NCI-H1105 (cell line): ENCODE results near the gene TOLLIP.
"Not testable (repeated sequence)": the region's sequence is repeated elsewhere in the genome, so short reads cannot be mapped to it uniquely, and the experiment has no call there.

ENCODE experiments used
- DNase-seq: peaks from one replicate; lab custom pipeline; 2025; lab: John Stamatoyannopoulos, UW

TOLLIP gene

DNA sequence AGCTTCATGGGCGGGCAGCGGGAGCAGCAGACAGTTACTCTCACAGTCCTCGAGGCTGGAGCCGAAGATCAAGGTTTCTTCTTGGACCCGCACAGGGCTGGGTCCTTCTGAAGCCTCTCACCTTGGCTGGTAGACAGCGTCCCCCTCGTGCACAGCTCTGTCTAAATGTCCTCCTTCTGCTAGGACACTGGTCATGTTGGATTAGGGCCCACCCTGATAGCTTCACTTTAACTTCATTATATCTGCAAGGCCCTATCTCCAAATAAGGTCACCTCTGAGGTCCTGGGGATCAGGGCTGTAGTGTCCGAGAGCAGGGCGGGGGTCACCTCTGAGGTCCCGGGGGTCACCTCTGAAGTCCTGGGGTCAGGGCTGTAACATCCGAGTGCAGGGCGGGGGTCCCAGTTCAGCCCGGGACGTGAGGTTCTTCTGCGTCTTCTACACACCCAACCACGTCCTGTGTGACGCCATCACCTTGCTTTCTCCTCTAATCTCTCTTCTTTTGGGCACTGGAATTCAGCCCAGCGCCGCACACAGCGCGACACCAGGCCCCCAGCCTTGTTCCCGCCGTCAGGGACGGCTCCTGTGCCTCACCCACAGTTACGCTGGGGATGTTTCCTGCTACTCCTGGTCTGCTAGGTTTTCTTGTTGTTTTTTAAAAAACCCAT lies 34.1 kb upstream of the TOLLIP start:
- DNase-seq, result no peak

DNA sequence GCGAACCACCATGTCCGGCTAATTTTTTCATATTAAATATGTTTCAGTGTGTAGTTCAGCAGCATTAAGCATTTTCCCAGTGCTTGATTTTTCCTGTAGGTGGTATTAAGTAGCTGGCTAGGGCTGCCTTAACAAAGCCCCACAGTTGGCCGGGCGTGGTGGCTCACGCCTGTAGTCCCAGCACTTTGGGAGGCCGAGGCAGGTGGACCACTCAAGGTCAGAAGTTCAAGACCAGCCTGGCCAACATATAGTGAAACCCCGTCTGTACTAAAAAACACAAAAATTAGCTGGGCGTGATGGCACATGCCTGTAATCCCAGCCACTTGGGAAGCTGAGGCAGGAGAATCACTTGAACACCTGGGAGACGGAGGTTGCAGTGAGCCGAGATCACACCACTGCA lies 33.5 kb upstream of the TOLLIP start:
- DNase-seq, result no peak

DNA sequence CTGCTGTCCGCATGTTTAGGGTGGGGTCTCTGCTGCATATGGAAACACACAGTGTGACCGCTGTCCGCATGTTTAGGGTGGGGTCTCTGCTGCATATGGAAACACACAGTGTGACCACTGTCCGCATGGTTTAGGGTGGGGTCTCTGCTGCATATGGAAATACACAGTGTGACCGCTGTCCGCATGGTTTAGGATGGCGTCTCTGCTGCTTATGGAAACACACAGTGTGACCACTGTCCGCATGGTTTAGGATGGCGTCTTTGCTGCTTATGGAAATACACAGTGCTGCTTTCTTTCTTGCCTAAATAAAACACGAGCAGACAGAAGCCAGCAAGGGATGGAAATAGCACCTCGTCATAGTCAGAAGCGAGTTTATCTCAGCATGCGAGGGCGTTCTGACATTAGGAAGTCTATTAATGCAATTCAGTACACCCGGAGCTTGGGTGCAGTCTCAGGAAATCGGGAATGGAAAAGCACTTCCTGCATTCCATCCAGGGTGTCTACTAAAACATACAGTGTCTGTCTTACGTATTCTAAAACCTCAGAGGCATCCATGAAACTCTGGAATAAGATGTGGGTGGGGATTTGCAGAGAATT lies 32.6 kb upstream of the TOLLIP start:
- DNase-seq, result no peak

DNA sequence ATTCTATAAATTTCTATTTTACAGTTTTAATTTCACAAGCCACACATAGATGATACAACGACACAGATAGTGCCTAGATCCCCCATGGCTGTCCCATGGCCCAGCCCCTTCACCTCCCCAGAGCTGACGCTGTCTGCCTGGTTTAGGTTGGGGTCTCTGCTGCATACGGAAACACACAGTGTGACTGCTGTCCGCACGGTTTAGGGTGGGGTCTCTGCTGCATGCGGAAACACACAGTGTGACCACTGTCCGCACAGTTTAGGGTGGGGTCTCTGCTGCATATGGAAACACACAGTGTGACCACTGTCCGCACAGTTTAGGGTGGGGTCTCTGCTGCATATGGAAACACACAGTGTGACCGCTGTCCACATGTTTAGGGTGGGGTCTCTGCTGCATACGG lies 31.8 kb upstream of the TOLLIP start:
- DNase-seq, result not testable (repeated sequence)

DNA sequence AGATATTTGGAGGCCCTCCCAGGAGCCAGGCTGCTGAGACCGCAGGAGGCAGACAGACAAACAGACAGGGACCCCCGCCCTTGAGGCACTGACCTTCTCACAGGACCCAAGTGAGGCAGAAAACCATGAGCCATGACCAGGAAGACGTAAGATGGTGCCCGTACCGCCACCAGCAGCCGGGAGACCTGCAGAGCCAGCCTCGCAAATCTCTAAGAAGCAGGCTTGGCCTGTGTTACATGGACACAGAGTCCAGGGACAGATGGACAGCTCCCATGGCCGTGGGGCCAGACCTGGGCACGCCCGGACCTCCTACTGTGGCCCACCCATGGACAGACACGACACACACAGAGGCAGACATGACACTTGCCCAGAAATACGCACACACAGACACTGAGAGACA lies 30.7 kb upstream of the TOLLIP start:
- no peak for DNase-seq

DNA sequence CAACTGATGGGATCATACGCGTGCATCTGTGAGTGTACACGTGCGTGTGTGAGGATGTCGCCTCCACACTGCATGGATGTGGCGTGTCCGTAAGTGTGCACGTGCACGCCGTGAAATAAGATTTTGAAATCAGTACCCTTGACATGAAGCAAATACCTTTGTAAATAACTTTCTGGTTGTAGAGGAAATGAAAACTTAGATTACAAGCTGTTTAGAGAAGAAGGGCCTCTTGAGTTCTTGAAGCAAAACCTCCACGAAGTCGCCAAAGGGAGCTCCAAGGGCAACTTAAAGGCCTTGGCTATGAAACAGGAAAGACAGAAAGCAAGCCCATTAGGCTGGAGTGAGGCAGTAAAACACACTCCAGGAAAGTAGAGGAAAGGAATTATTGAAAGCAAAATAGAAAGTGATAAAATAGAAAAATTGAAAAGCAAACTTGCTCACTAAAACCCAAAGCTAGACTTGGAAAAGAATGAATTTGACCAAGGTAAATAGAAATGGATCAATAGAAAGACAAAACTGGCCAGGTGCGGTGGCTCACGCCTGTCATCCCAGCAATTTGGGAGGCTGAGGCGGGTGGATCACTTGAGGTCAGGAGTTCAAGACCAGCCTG lies 29.7 kb upstream of the TOLLIP start:
- no peak for DNase-seq

DNA sequence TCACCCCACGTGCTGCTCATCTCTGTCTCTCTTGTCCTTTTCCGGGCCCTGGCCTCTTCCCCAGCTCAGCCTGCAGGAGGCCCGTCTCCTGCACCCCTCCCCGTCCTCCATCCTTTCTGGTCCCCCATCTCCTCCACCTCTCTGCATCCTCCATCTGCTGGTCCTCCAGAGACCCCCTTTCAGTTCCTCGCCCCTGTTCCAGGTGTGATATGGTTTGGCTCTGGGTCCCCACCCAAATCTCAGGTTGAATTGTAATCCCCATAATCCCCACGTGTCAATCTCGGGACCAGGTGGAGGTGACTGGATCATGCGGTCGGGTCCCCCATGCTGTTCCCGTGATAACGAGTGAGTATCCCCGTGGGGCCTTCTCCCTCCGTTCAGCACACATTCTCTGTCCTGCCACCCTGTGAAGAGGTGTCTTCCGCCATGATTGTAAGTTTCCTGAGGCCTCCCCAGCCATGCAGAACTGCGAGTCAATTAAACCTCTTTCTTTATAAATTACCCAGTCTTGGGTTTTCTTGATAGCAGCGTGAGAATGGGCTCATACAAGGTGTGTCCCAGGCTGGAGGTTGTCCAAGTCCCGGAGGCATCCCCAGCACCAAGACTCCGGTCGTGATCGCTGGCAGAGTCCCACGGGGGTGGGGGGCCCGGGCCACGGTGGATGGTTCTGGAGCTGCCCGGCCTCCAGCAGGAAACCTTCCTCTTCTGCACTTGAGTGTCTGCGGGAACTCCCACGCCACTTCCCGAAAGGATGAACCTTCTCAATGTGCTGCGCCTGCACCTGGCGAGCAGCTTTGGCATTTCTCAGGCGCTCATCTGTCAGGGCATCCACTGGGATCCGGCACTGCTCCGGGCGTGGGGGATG lies 29.0 kb upstream of the TOLLIP start:
- no peak for DNase-seq

DNA sequence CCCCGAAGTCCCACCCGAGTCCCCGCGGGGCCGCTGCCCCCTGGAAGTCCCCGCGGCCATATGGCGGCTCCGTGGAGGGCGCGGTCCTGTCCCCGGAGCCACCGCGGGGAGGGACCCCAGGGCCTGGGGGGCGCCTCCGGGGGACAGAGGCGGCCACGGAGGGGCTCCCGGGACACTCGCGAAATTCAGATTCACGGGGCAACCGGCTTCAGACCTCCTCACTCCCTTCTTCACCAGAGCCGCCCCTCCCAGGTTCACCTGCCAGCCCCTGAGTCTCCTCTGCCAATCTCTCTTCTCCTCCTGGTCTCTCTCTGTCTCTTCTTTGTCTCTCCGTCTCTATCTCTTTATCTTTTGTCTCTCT lies 28.2 kb upstream of the TOLLIP start:
- DNase-seq, result no peak

DNA sequence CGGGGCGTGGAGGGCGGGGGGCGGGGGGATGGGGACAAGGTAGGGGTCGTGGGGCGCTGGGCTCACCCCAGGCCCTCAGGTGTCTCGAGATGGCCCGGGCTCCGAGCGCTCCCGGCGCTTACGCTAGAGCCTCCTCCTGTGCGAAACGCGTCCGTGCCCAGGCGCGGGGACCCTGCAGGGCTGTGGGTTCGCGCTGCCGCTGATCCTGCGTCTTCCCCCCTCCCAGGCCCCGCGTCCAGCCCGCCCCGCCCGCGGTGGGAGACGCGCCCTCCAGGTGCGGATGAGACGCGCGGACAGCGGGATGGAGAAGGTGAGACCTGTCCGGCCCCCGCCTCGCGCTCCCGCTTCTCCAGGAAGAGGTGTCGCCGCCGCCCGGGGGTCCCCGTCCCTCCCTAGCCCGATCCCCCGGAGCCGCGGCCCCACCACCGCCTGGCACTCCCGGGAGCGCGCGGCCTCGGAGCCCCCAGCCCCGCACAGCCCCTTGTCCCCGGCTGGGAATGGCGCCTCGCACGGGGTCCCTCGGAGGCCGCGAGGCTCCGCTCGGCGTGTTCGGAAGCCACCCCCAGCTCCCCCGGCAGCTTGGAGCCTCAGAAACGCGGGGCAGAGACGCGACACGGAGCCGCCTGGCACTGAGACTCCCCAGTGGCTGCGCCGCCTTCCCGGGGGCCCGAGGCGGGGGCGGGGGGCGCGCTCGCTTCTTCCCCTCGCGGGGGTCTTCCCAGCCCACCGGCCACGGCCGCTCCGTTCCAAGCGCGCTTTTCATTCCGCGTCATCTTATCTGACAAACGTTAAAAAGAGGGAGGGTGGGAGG lies 27.6 kb upstream of the TOLLIP start:
- no peak for DNase-seq

DNA sequence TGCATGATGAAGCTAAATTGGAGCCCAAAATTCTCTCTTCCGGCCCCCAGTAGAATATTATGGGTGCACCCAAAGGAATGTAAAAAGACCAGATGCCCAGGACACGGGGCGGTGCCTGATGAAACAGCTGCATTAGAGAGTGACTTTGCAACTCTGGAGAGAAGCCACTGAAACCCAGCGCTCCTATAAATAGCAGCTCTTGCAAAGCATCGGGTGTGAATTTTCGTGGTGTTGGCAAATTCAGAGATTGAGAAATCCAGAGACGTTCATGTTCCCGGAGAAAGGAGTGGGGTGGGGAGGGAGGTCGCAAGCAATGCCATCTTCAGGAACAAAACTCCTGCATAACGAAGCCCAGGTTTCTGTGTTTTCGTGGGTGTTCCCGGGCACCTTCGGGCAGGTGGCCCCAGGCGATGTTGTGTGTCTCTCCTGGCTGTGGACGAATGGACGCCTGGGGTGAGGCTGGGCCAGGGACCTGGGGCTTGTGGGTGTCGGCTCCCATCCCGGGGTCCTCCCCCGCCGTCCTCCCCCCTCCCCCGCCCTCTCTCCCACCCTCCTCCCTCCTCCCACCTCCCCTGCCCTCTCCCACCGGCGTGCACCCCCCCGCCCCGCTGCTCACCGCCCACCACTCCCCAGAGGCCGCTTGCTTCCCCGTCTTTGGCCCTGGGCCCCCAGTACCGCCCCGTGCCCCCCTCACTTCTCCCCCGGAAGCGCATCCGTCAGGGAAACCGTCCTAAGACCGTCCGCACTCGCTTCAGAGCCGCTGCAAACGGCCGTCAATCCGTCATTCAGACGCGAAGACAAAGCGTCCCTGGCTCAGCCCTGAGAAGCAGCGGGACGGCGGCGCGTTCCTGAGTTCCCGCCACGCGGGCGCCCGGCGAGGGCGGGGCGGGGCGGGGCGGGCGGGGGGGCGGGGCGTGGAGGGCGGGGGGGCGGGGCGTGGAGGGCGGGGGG lies 26.7 kb upstream of the TOLLIP start:
- DNase-seq, result peak; percentile 65

DNA sequence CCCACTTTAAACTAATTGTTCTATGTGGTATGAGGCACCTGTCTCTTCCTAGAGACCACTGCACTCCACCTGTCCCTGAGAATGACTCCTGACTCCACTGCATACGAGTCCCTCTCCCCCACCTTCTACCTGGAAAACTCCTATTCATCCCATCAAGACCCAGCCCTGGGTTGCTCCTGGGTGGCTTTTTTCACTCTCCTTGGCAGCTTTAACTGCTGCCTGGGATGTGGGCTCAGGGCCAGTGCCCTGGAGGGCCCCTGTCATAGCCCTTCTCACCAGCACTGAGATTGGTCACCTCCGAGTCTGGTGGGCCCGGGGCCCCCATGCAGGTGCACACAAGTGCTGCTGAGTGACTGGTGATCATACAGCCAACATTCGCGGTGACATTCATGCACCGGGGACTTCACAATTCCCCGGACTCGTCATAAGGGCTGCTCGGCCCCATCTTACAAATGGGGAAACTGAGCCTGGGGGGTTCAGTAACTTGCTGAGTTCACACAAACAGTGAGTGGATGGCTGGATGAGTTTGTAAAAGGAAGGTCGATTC lies 25.9 kb upstream of the TOLLIP start:
- DNase-seq, result no peak

DNA sequence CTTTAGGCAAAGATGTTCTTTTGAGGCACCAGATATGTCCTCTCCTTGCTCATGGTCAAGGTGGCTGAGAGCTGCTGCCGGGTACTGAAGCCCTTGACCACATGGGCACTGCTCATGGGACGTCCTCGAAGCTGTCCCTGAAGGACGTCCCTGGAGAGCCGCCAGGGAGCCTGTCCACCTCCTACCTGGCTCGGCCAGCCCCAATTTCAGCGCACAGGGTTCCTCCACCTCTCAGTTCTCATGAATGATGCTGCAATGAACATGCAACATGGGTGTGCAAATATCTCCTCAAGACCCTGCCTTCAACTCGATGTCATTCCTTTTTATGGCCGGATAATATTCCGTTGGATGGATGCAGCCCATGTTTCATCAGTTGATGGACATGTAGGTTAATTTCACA lies 24.4 kb upstream of the TOLLIP start:
- DNase-seq, result no peak

DNA sequence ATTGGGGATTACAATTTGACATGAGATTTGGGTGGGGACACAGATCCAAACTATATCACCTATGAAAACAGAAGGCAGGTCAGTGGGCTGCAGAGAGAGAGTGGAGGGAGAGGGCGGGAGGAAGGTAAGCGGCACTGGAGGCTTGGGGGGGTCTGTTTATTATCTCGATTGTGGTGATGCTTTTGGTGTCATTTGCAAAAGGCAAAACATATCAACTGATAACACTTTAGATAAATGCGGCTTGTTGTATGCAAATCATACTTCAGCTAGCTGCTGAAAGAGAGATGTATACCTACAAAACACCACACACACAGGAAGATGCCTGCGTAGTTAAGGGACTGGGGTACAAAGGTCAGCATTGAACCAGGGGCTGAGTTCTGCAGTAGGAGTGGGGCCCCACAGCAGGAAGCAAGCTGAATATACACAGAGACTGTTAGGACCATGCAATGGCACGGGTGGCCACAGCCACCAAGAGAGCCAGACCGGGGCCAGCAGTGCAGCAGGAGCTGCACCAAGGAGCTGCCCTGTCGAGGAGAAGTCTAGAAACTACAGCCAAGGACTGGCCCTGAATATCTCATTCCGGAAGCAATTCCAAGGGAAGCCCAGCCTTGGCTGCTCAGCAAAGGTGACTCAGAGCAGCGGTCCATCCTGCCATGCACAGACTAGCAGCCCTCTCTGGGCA lies 23.8 kb upstream of the TOLLIP start:
- no peak for DNase-seq

DNA sequence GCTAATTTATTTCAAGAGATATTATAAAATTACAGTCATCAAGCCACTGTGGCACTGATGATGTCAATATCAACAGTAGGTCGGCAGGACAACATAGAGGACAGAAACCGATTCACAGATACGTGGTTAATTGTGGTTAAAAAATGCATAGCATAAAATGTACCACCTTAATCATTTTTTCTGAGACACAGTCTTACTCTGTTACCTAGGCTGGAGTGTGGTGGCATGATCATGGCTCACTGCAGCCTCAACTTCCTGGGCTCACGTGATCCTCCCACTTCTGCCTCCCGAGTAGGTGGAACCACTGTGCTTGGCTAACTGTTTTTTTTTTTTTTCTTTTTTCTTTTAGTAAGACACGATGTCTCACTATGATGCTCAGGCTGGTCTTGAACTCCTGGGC lies 21.0 kb upstream of the TOLLIP start:
- no peak for DNase-seq

DNA sequence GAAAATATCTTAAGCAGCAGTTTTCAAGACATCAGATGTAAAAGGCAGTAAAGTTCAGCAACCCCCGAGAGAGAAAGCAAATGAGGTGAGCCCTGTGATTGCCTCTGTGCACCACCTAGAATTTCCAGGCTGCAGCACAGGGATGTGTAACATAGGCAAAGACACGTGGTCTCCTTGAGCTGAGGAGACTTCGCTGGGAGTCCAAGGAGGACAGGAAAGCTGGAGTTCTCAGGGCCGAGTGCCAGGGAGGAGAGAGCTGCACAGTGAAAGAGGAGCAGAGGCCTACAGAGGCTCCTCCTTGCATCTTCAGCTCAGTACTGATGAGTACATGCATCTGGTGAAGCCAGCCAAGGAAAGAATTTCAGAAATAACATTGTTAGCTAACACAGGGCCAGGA lies 17.6 kb upstream of the TOLLIP start:
- no peak for DNase-seq

DNA sequence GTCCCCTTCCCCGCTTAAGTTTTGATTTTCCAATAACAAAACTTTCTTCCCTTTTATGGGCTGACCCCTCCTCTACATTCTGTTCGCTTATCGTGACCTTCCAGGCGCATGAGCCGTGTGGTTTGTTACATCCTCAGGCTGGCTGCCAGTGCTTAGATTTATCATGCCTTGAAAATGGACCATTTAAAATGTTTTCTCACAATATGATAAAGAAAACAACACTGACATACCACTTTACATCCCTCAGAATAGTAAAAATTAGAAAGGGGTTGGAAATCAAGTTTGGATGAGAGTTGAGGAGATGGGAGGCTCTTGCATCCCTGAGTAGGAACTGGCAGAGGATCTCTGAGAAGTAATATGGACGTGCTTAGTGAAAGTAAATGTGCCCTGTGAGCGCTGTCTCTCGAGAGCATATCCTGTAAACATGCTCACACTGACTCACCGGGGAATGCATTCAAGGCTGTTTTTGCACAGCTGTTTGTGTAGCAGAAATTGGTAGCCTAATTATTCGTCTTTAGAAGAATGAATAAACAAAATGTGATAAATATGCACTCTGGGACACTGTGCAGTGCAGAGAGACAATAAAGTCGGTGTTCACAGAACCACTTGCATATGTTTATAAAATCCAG lies 17.1 kb upstream of the TOLLIP start:
- DNase-seq, result no peak

DNA sequence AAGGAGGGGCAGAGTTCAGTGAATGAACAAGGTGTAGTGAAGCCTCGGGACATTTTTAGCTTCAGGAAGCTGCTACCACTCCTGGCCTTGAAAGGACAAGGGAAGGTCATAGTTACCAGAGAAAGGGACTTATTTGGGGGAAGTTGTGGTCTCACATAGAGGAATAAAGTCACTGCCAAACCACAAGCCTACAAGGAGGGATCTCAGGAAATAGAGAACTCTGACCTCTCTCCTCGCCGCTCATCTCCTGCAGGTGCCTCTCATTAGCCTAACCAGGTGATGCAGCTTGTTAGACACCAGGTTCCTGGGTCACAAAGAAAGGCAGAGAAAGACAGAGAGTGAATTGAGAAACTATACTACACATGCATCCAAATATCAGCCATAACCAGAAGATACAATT lies 14.3 kb upstream of the TOLLIP start:
- DNase-seq, result no peak

DNA sequence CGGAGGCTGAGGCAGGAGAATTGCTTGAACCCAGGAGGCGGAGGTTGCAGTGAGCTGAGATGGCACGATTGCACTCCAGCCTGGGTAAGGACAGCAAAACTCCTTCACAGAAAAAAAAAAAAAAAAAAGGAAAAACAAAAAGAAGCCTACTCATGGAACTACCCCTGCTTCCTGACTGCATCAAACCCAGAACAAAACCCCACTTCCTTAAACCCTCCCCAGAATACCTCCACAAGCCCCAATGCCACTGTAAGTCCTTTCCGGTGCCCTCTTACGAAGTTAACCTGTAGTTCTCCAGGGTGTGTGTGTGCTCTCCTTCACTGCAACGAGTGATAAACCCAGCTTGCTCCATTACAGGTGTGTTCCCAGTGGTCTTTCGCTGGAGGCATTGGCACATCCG lies 8.6 kb upstream of the TOLLIP start:
- DNase-seq, result no peak

DNA sequence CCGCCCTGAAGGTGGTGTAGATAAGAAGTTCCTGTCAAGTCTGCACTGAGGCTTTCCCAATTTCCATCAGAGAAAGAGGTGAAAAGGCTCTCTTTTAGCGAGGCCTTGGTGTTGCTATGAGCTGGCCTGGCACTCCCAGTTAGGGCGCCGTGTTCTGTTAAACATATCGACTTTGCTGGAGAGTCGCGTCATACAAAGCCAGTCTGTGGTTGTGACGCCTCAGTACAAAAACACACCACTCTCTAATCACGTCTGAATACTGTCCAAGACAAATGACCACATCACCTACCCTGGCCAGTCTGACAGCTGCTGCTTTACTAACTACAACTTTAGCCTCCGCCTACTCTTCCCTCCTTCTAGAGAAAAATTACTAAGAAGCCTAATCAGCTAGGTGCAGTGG lies 8.0 kb upstream of the TOLLIP start:
- no peak for DNase-seq
